BE2C (cell line): ENCODE data around the gene SAPCD2.
A peak's percentile ranks its signal among the peaks of the same experiment; 100 is the strongest.

Source experiments
- DNase-seq: peaks from one replicate; pipeline ENCODE4 v3.0.0-alpha.2; 2020
- H3K27me3 ChIP-seq: fragments of 250-450 bp; sonication (Bioruptor Pico); 2 replicates; pipeline ENCODE4 v1.5.1; 2020; ENCODE audit warnings: mild to moderate bottlenecking
- H3K36me3 ChIP-seq: fragments of 250-450 bp; sonication (Bioruptor Pico); 2 replicates; pipeline ENCODE4 v1.5.1; 2020; ENCODE audit warnings: mild to moderate bottlenecking
- H3K4me1 ChIP-seq: fragments of 250-450 bp; sonication (Bioruptor Pico); 2 replicates; pipeline ENCODE4 v1.5.1; 2020
- H3K4me3 ChIP-seq: 2 replicates; pipeline ENCODE4 v1.5.1; 2011; ENCODE audit warnings: low read depth, low read length
- H3K9me3 ChIP-seq: fragments of 250-450 bp; sonication (Bioruptor Pico); 2 replicates; pipeline ENCODE4 v1.5.1; 2020
- CTCF ChIP-seq: IDR thresholded peaks from 2 replicates; pipeline ENCODE4 v1.5.1; 2012; ENCODE audit warnings: mild to moderate bottlenecking, low read depth, low read length

Gene SAPCD2

GRCh38 chr9:137078701-137079400 is 8.5 kb upstream of the SAPCD2 start:
- peaks cover 42% of the 10 kb centered on the region for H3K36me3 ChIP-seq
- TF ChIP-seq CTCF: no peak
- H3K4me1 ChIP-seq: peaks cover 17% of the 10 kb centered on the region
- peak overlapping the region; percentile 71; the same call in 1 of the 2 replicates for H3K4me3 ChIP-seq
- no peaks in the 10 kb centered on the region for H3K27me3 ChIP-seq
- peak; percentile 12 for DNase-seq
- H3K9me3 ChIP-seq: no peaks in the 10 kb centered on the region

- TF ChIP-seq CTCF: no peak
- DNase-seq: peak; percentile 35
- Histone ChIP-seq H3K27me3 (no peaks in the 10 kb centered on the region), H3K4me1 (peaks cover 10% of the 10 kb centered on the region), H3K9me3 (no peaks in the 10 kb centered on the region), H3K4me3 (peak overlapping the region; percentile 71), H3K36me3 (peaks cover 40% of the 10 kb centered on the region)
These were observed 7.7 kb upstream of the SAPCD2 start for GRCh38 chr9:137077758-137078693.

DNA sequence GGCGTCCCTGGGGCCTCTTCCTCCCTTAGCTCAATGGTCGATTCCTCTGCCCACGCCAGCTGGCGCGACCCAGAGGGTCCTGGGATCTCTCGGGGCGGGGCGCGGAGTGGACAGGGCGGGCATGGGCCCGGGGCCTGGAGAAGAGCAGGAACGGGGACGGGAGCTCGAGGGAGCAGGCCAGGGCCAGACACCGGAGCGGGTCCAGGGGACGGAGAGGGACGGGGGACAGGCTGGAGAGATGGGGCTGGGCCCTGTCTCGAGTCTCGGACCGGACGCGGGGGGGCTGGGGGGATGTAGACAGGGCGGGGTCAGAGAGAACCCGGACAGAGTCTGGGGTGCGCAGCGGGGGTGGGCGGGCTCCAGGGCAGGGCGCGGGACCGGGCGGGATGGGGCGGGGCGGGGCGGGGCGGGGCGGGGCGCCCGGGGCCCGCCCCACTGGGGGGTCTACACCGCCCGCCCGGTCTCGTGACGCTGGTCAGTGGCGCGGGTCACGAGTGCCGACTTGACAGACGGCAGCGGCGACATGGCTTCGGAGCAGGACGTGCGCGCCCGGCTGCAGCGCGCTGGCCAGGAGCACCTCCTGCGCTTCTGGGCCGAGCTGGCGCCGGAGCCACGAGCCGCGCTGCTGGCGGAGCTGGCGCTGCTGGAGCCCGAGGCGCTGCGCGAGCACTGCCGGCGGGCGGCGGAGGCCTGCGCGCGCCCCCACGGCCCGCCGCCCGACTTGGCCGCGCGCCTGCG is 6.8 kb upstream of the SAPCD2 start, which contains the start of gene UAP1L1:
Gene UAP1L1 (plus strand): TSS at position 508 of the 738 bp plus-strand sequence. CDS start 16 bp downstream, at position 524.
- DNase-seq: peak; percentile 80
- no peaks in the 10 kb centered on the region for H3K27me3 ChIP-seq
- peak within 1 kb of the TSS; percentile 71 for H3K4me3 ChIP-seq
- no peak for TF ChIP-seq CTCF
- peaks cover 8% of the 10 kb centered on the region for H3K4me1 ChIP-seq
- no peaks in the 10 kb centered on the region for H3K9me3 ChIP-seq
- H3K36me3 ChIP-seq: peaks cover 34% of the 10 kb centered on the region

- Histone ChIP-seq H3K36me3 (peaks cover 29% of the 10 kb centered on the region), H3K4me1 (peaks cover 11% of the 10 kb centered on the region), H3K4me3 (peak overlapping the region; percentile 33; the same call in 1 of the 2 replicates), H3K27me3 (no peaks in the 10 kb centered on the region), H3K9me3 (no peaks in the 10 kb centered on the region)
- DNase-seq: no peak
- TF ChIP-seq CTCF: no peak
These were observed 6.3 kb upstream of the SAPCD2 start for GRCh38 chr9:137076636-137077009.

GRCh38 chr9:137075275-137075775 is 5.0 kb upstream of the SAPCD2 start:
- no peaks in the 10 kb centered on the region for H3K9me3 ChIP-seq
- H3K27me3 ChIP-seq: no peaks in the 10 kb centered on the region
- H3K4me1 ChIP-seq: peaks cover 21% of the 10 kb centered on the region
- peaks cover 21% of the 10 kb centered on the region for H3K36me3 ChIP-seq
- no peak for DNase-seq
- TF ChIP-seq CTCF: no peak
- H3K4me3 ChIP-seq: no peak overlapping the region
